Gastroesophageal sphincter (tissue), 4 donors: ENCODE results near the gene AKAP11. TPM values are rescaled to one million over a fixed set of nuclear protein-coding genes. Genes with fewer than 3 reads are reported as not detected.
"Not testable (repeated sequence)": the region's sequence is repeated elsewhere in the genome, so short reads cannot be mapped to it uniquely, and the experiment has no call there.

ENCODE experiments used
- ATAC-seq: fragments of 150-250 bp; one replicate; pipeline ENCODE4 v1.9.1; 2016; ENCODE audit warnings: mild to moderate bottlenecking, moderate library complexity
- H3K27ac ChIP-seq, 4 donors: fragments of 200-600 bp; sonication (generic) in 3 of 4; 1 replicate in 3 of 4; 2 replicates in 1 of 4; pipeline ENCODE4 v1.5.1; 2016 to 2019
- H3K27me3 ChIP-seq: fragments of 200-600 bp; sonication (generic); one replicate; pipeline ENCODE4 v1.5.1; 2019
- H3K36me3 ChIP-seq, 2 donors: fragments of 200-600 bp; sonication (generic); one replicate each; pipeline ENCODE4 v1.5.1; 2019; ENCODE audit warnings: control low read depth in 1 of 2
- H3K4me1 ChIP-seq, 3 donors: fragments of 200-600 bp; sonication (generic); 1 replicate in 2 of 3; 2 replicates in 1 of 3; pipeline ENCODE4 v1.5.1; 2016 to 2019; ENCODE audit warnings: control low read depth in 2 of 3
- H3K4me3 ChIP-seq, 2 donors: fragments of 200-600 bp; sonication (generic); one replicate each; pipeline ENCODE4 v1.5.1; 2019; ENCODE audit warnings: mild to moderate bottlenecking in 1 of 2, moderate library complexity in 1 of 2
- H3K9me3 ChIP-seq, 3 donors: fragments of 200-600 bp; sonication (generic); one replicate each; pipeline ENCODE4 v1.5.1; 2017 to 2019; ENCODE audit warnings: control low read depth in 2 of 3
- EP300 ChIP-seq: sonication (generic); formaldehyde crosslinking; IDR thresholded peaks from one replicate; pipeline ENCODE4 v1.6.1; 2017; ENCODE audit warnings: antibody characterized with exemption, mild to moderate bottlenecking
- POLR2A ChIP-seq, 2 donors: fragments of 450-650 bp; IDR thresholded peaks; one replicate each; pipeline ENCODE4 v1.6.1; 2017; ENCODE audit warnings: antibody characterized with exemption in 2 of 2, mild to moderate bottlenecking in 2 of 2, moderate library complexity in 1 of 2
- POLR2AphosphoS5 ChIP-seq: sonication (generic); formaldehyde crosslinking; IDR thresholded peaks from one replicate; pipeline ENCODE4 v1.6.1; 2017; ENCODE audit warnings: antibody characterized with exemption
- WGBS, 2 donors: methylation state at CpG; one replicate each; pipeline ENCODE4 v1.1.5; 2018; ENCODE audit warnings: low coverage in 1 of 2; 5-methylcytosine and 5-hydroxymethylcytosine counted together
- total RNA-seq, 4 donors: library from RNA; depleted of rRNA; stranded (reverse); fragments of >200 nt; gene quantifications; one replicate each; pipeline ENCODE4 v1.1.0, GENCODE V29; 2016
- TF ChIP-seq, protein P1 (sequence below), 4 experiments: fragments of 200-600 bp in 2 of 4; fragments of 450-650 bp in 2 of 4; sonication (generic) in 1 of 4; IDR thresholded peaks; one replicate each; pipeline ENCODE4 v1.5.1; 2017 to 2019; ENCODE audit warnings: antibody characterized with exemption in 4 of 4, mild to moderate bottlenecking in 2 of 4, moderate library complexity in 2 of 4

Gene AKAP11, protein sequence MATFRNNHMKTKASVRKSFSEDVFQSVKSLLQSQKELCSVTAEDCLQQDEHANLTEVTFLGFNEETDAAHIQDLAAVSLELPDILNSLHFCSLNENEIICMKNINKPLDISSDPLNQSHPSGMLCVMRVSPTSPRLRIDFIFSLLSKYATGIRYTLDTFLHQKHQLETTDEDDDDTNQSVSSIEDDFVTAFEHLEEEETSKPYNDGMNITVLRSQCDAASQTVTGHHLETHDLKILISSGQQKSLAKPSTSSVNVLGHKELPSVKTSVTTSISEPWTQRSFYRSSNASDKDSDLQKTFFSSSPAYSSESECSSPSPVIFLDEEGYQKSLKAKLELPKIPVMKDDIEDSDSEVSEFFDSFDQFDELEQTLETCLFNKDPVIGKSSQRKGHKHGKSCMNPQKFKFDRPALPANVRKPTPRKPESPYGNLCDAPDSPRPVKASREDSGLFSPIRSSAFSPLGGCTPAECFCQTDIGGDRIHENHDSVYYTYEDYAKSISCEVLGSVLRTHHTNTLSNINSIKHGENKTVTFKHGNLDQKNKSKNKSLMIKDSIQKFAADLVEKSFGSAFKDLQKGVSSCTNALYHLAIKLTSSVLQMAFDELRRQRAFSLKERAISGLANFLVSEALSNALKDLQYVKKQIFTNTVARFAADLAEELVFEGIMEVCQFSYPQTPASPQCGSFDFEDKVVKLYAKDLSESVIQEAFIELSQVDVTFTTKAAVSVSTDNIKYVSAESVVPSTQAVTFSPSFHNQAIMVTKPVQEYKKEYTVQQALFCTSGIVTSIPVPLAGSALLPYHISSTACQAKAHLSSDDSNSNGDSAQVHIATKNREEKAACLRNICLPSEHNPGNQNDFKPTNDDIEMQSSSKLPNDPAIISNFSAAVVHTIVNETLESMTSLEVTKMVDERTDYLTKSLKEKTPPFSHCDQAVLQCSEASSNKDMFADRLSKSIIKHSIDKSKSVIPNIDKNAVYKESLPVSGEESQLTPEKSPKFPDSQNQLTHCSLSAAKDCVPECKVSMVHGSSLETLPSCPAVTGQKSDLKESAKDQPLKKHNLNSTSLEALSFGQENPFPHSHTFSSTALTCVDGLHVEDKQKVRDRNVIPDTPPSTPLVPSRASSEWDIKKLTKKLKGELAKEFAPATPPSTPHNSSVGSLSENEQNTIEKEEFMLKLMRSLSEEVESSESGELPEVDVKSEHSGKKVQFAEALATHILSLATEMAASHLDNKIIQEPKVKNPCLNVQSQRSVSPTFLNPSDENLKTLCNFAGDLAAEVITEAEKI (N-terminal part only)
- 10 to 100 TPM; 41.1 to 53.4 (median 45.3) TPM for total RNA-seq

DNA sequence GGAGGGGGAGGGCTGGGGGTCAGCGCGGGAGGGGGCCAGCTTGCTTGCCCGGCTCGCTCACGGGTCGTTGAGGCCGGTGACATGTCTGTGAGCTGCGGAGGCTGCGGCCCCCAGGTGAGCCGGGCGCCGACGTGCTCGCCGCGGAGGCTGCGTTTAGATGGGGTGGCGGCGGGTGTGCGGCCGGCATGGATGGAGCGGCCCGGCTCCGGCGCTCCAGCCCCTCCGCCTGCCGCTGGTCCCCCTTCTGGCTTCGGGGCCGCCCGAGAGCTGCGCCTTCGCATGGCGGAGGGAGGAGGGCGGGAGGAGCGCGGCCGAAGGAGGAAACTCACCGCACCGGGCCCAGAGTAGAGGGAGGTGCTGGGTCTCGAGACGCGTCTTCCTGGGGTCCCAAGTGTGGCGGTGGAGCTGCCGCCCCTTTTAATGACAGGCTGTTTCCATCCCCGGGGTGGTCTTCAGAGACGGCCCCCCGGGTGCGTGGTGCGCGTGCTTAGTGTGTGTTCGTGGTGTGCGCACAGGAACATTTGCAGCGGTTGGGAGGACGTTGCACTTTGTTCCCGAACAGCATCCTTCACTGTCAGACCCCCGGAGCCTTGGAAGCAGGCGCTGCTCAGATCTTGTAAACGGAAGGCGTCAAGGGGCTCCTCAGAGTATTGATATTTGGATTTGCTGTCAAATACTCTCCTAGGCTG lies at the start of gene AKAP11:
AKAP11 (plus strand) TSS at position 38 of the 689 bp plus-strand sequence. CDS start 14,197 bp downstream, outside the sequence.
- no peaks in the 10 kb centered on the region for H3K27me3 ChIP-seq
- peak; percentile 38 for ATAC-seq
- H3K4me1 ChIP-seq: peaks cover 0 to 44% (median 5%) of the 10 kb centered on the region in 3 donors
- H3K4me3 ChIP-seq: peak within 1 kb of the TSS; percentile 89 to 94
- no CpG with 5 or more reads among the region's 59 CpGs for WGBS, 2 donors
- H3K9me3 ChIP-seq: no peaks in the 10 kb centered on the region
- TF ChIP-seq, protein P1, sequence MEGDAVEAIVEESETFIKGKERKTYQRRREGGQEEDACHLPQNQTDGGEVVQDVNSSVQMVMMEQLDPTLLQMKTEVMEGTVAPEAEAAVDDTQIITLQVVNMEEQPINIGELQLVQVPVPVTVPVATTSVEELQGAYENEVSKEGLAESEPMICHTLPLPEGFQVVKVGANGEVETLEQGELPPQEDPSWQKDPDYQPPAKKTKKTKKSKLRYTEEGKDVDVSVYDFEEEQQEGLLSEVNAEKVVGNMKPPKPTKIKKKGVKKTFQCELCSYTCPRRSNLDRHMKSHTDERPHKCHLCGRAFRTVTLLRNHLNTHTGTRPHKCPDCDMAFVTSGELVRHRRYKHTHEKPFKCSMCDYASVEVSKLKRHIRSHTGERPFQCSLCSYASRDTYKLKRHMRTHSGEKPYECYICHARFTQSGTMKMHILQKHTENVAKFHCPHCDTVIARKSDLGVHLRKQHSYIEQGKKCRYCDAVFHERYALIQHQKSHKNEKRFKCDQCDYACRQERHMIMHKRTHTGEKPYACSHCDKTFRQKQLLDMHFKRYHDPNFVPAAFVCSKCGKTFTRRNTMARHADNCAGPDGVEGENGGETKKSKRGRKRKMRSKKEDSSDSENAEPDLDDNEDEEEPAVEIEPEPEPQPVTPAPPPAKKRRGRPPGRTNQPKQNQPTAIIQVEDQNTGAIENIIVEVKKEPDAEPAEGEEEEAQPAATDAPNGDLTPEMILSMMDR (IDR thresholded peaks at IDR 0.05): peak in 1 of 4 experiments; percentile 9
- TF ChIP-seq EP300: no peak
- TF ChIP-seq POLR2A (IDR thresholded peaks at IDR 0.05): peak; percentile 34 to 47
- TF ChIP-seq POLR2AphosphoS5: peak; percentile 7
- H3K27ac ChIP-seq: peak within 1 kb of the TSS; percentile 78 to 94 (median 92)
- H3K36me3 ChIP-seq: no peaks in the 10 kb centered on the region

DNA sequence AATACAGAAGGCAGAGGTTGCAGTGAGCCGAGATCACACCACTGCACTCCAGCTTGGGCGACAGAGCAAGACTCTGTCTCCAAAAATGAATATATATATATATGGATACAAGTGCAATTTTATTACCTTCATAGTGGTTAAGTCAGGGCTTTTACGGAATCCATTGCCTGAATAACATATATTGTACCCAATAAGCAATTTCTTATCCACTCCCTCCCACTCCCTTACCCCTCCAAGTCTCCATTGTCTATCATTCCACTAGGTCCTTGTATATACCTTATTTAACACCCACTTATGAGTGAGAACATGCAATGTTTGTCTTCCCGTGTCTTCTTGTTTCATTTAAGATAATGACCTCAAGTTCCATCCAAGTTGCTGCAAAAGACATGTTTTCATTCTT lies 48.3 kb upstream of the AKAP11 start:
- TF ChIP-seq POLR2AphosphoS5 (no peak), POLR2A (IDR thresholded peaks at IDR 0.05) (no peak), EP300 (no peak)
- TF ChIP-seq, protein P1 (IDR thresholded peaks at IDR 0.05): no peak
- 96 to 98% methylated on average over 3 to 4 of the region's 4 CpGs for WGBS, 2 donors
- no peak for ATAC-seq
- Histone ChIP-seq H3K9me3 (no peaks in the 10 kb centered on the region), H3K27ac (no peak overlapping the region), H3K27me3 (no peaks in the 10 kb centered on the region), H3K4me3 (no peak overlapping the region), H3K36me3 (peaks cover 0 to 72% of the 10 kb centered on the region in 2 donors), H3K4me1 (no peaks in the 10 kb centered on the region)

DNA sequence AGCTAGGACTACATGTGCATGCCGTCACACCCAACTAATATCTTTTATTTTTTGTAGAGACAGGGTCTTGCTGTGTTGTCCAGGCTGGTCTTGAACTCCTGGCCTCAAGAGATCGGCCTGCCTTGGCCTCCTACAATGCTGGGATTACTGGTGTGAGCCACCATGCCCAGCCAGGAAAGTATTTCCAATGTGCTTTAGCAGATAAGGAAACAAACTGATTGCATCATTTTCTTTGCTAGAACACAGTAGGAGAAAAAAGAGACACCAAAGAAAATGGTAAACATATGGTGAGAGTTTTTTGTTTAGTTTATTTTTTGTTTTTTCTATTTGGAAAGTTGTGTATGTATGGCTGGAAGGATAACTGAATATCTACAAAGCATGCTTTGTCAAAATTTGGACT lies 46.9 kb upstream of the AKAP11 start:
- H3K9me3 ChIP-seq: no peaks in the 10 kb centered on the region
- H3K27me3 ChIP-seq: no peaks in the 10 kb centered on the region
- ATAC-seq: no peak
- H3K36me3 ChIP-seq: peaks cover 0 to 74% of the 10 kb centered on the region in 2 donors
- 96% methylated on average over 2 of the region's 2 CpGs; no CpG with 5 or more reads in 1 of the 2 donors for WGBS, 2 donors
- H3K4me3 ChIP-seq: no peak overlapping the region
- TF ChIP-seq POLR2AphosphoS5 (no peak), EP300 (no peak), POLR2A (IDR thresholded peaks at IDR 0.05) (no peak)
- TF ChIP-seq, protein P1 (IDR thresholded peaks at IDR 0.05): no peak
- H3K27ac ChIP-seq: no peak overlapping the region
- no peaks in the 10 kb centered on the region for H3K4me1 ChIP-seq

DNA sequence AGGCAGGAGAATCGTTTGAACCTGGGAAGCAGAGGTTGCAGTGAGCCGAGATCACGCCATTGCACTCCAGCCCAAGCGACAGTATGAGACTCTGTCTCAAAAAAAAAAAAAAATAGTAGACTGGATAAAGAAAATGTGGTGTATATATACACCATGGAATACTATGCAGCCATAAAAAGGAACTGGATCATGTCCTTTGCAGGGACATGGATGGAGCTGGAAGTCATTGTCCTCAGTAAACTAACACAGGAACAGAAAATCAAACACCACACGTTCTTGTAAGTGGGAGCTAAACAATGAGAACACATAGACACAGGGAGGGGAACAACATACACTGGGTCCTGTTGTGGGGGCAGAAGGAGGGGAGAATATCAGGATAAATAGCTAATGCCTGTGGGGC lies 45.2 kb upstream of the AKAP11 start:
- ATAC-seq, H3K27me3 ChIP-seq, H3K27ac ChIP-seq, H3K9me3 ChIP-seq, H3K4me3 ChIP-seq, H3K4me1 ChIP-seq: not testable (repeated sequence)
- peaks cover 0 to 57% of the 10 kb centered on the region in 2 donors for H3K36me3 ChIP-seq
- 98 to 100% methylated on average over 1 to 5 of the region's 5 CpGs for WGBS, 2 donors
